Endothelial cell of umbilical vein (primary cell): ENCODE results near the gene BCAS4. TPM values are rescaled to one million over a fixed set of nuclear protein-coding genes. Genes with fewer than 3 reads are reported as not detected.

Source experiments
- BruUV-seq: library from RNA; stranded (reverse); fragments of 400-500 nt; replicated peaks from 2 replicates; lab custom pipeline; 2021; lab: Mats Ljungman, UMichigan
- CTCF ChIA-PET: fragments of 300-600, 350-600 bp; sonication (Branson Sonifier 250); formaldehyde crosslinking; loops from one replicate; lab custom pipeline; 2021; ENCODE audit warnings: antibody characterized with exemption, inconsistent platforms; lab: Charles Lee
- POLR2A ChIA-PET: fragments of 300-600, 350-600 bp; sonication (Branson Sonifier 250); formaldehyde crosslinking; loops from one replicate; lab custom pipeline; 2021; ENCODE audit warnings: antibody characterized with exemption, inconsistent platforms; lab: Charles Lee
- DNase-seq: peaks from one replicate; pipeline ENCODE4 v3.0.0-alpha.2; 2011; ENCODE audit warnings: low read depth, low spot score
- FAIRE-seq: peaks from 2 replicates; lab custom pipeline; 2011; peaks lifted over from hg19 to GRCh38; lab: Jason Lieb, UNC
- H2AFZ ChIP-seq: 2 replicates; pipeline ENCODE4 v1.6.0; 2012; ENCODE audit warnings: low read depth, low read length, control low read depth, inconsistent platforms
- H3K27ac ChIP-seq: 2 replicates; pipeline ENCODE4 v1.5.1; 2011; ENCODE audit warnings: low read depth, mild to moderate bottlenecking, control low read depth, low read length, moderate library complexity; ENCODE audit not compliant: insufficient read depth
- H3K27me3 ChIP-seq, 2 experiments: 2 replicates each; pipeline versions ENCODE4 v1.6.0 to v1.6.1; 2011; ENCODE audit warnings: low read length in 2 of 2, mixed read lengths in 1 of 2; ENCODE audit not compliant: control insufficient read depth in 2 of 2, insufficient read depth in 2 of 2
- H3K36me3 ChIP-seq, 2 experiments: 2 replicates in 1 of 2; 3 replicates in 1 of 2; pipeline ENCODE4 v1.5.1; 2011; ENCODE audit warnings: low read length in 2 of 2, mild to moderate bottlenecking in 1 of 2, moderate library complexity in 1 of 2; ENCODE audit not compliant: control insufficient read depth in 2 of 2, insufficient read depth in 2 of 2; ENCODE audit errors: extremely low read depth in 1 of 2
- H3K4me1 ChIP-seq: 3 replicates; pipeline ENCODE4 v1.5.1; 2011; ENCODE audit warnings: mild to moderate bottlenecking, low read length; ENCODE audit not compliant: control insufficient read depth, insufficient read depth; ENCODE audit errors: extremely low read depth
- H3K4me2 ChIP-seq: 2 replicates; pipeline ENCODE4 v1.6.1; 2011; ENCODE audit warnings: low read length, control low read depth, mixed read lengths; ENCODE audit not compliant: insufficient read depth
- H3K4me3 ChIP-seq, 3 experiments: fragments of 200-600 bp in 1 of 3; sonication (generic), shearing (Covaris generic) in 1 of 3; replicated peaks in 1 of 3; 2 replicates each; pipeline ENCODE4 v1.5.1; 2011 to 2016; ENCODE audit warnings: control low read depth in 3 of 3, low read length in 3 of 3, mild to moderate bottlenecking in 2 of 3, inconsistent platforms in 1 of 3, low read depth in 1 of 3, moderate library complexity in 1 of 3; ENCODE audit not compliant: insufficient read depth in 1 of 3
- H3K79me2 ChIP-seq: 2 replicates; pipeline ENCODE4 v1.6.0; 2012; ENCODE audit warnings: low read length, inconsistent platforms; ENCODE audit not compliant: control insufficient read depth, insufficient read depth
- H3K9ac ChIP-seq: replicated peaks from 2 replicates; pipeline ENCODE3; 2011; ENCODE audit warnings: low read length, control low read depth; ENCODE audit not compliant: insufficient read depth; ENCODE audit errors: extremely low read depth
- H3K9me1 ChIP-seq: replicated peaks from 3 replicates; pipeline ENCODE4 v1.6.0; 2011; ENCODE audit warnings: mild to moderate bottlenecking, low read length; ENCODE audit not compliant: control insufficient read depth, insufficient read depth; ENCODE audit errors: extremely low read depth
- H3K9me3 ChIP-seq: replicated peaks from 2 replicates; pipeline ENCODE4 v1.5.1; 2012; ENCODE audit warnings: low read length, inconsistent platforms; ENCODE audit not compliant: control insufficient read depth, insufficient read depth
- H4K20me1 ChIP-seq: replicated peaks from 2 replicates; pipeline ENCODE3; 2011; ENCODE audit warnings: mild to moderate bottlenecking, low read length; ENCODE audit not compliant: control insufficient read depth, insufficient read depth; ENCODE audit errors: extremely low read depth
- EZH2 ChIP-seq: IDR thresholded peaks from 2 replicates; pipeline ENCODE4 v1.6.1; 2012; ENCODE audit warnings: borderline replicate concordance, low read depth, mild to moderate bottlenecking, moderate library complexity, low read length, inconsistent platforms; ENCODE audit not compliant: severe bottlenecking
- FOS ChIP-seq: IDR thresholded peaks from 2 replicates; pipeline ENCODE4 v1.6.1; 2011; ENCODE audit warnings: mild to moderate bottlenecking, low read length, moderate library complexity, borderline replicate concordance; ENCODE audit not compliant: insufficient read depth
- GATA2 ChIP-seq: IDR thresholded peaks from 2 replicates; pipeline ENCODE4 v1.7.0; 2011; ENCODE audit warnings: low read depth, mild to moderate bottlenecking, moderate library complexity, mixed read lengths, low read length; ENCODE audit not compliant: insufficient read length, insufficient read depth
- JUN ChIP-seq: IDR thresholded peaks from 2 replicates; pipeline ENCODE4 v1.6.1; 2011; ENCODE audit warnings: borderline replicate concordance, low read depth; ENCODE audit not compliant: insufficient read length, insufficient read depth
- MYC ChIP-seq: IDR thresholded peaks from one replicate; pipeline ENCODE4 v1.6.1; 2011; ENCODE audit warnings: mild to moderate bottlenecking, low read depth, low read length
- POLR2A ChIP-seq: IDR thresholded peaks from 2 replicates; pipeline ENCODE4 v1.6.1; 2012; ENCODE audit warnings: low read depth, mild to moderate bottlenecking, control low read depth, low read length
- POLR2AphosphoS5 ChIP-seq: IDR thresholded peaks from 2 replicates; pipeline ENCODE4 v1.6.1; 2012; ENCODE audit warnings: low read depth, mild to moderate bottlenecking, control low read depth, low read length, moderate library complexity; ENCODE audit not compliant: insufficient read depth
- dilution Hi-C: fragments of 300-500 bp; cut with MboI; formaldehyde crosslinking; loops from one replicate; pipeline ENCODE4 v1.15.0; 2019; ENCODE audit warnings: low sequenced_read_pairs; ENCODE audit not compliant: extremely low pct_ligation_motif_present
- intact Hi-C: fragments of 100-400 bp; cut with micrococcal nuclease; formaldehyde crosslinking; loops from one replicate; pipeline ENCODE4 v1.10.0; 2022
- polyA plus RNA-seq, 4 experiments: library from polyadenylated mRNA; depleted of rRNA in 3 of 4; stranded (reverse) in 3 of 4; unstranded in 1 of 4; fragments of >200 nt; gene quantifications; 2 replicates each; pipeline versions ENCODE4 v1.2.1 to v1.2.3, GENCODE V29; 2011 to 2012; ENCODE audit warnings: missing spikeins in 1 of 4
- total RNA-seq: library from RNA; stranded (reverse); gene quantifications from 2 replicates; pipeline ENCODE4 v1.2.3, GENCODE V29; 2021
- TF ChIP-seq, protein P1 (sequence below): IDR thresholded peaks from 2 replicates; pipeline ENCODE4 v1.6.1; 2011; ENCODE audit not compliant: insufficient read depth, insufficient read length
- TF ChIP-seq, protein P2 (sequence below), 2 donors: IDR thresholded peaks; 1 replicate in 1 of 2; 2 replicates in 1 of 2; pipeline ENCODE4 v1.5.1; 2011; ENCODE audit warnings: low read length in 2 of 2, mild to moderate bottlenecking in 2 of 2, moderate library complexity in 2 of 2, control low read depth in 1 of 2, inconsistent platforms in 1 of 2, low read depth in 1 of 2; ENCODE audit not compliant: insufficient read depth in 1 of 2; ENCODE audit errors: extremely low read depth in 1 of 2

BCAS4 gene
- total and polyA plus RNA-seq, 2 donors (not counting 3 experiments of a cell fraction or from before 2014, with no cell fraction given), result 1.0 to 1.5 TPM

DNA sequence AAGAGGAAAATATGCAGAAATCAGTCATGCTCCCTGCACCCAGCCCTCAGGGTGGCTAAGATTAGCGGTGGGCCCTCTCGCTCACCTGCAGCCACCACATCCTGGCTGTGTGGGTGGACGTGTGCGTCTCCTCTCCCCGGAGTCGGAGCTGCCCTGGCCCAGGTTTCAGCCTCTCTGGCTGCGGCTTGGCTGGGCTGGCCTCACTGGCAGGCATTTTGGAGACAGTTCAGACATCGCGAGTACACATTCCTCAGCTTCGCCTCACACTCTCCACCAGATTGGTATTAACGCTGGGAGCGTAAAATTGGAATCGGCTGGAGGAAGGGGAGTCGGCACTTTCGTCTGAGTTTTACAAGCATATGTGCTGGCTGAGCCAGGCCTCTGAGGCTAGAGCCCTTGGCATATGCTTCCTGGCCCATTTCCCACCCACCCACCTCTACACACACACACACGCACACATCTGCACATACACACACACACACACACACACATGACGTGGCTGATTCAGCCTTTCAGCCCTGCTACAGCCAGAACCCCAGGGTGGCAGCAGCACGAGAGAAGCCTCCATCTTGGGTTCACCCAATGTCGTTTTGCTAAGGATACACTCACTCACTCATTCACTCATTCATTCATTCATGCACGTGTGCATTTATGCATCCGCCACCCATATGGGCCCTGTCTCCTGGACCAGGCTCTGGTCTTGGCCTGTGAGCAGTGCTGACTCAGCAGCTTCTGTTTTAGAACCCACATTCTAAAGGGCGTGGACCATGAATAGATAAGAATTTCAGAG, 42.9 kb downstream of the BCAS4 start:
- no peak for DNase-seq
- Histone ChIP-seq H3K27me3 (no peaks in the 10 kb centered on the region), H3K9me3 (no peaks in the 10 kb centered on the region), H3K79me2 (no peaks in the 10 kb centered on the region), H3K4me1 (no peaks in the 10 kb centered on the region), H3K4me3 (no peak overlapping the region), H4K20me1 (no peaks in the 10 kb centered on the region), H3K36me3 (no peaks in the 10 kb centered on the region), H2AFZ (no peak overlapping the region), H3K9ac (no peak overlapping the region), H3K9me1 (no peaks in the 10 kb centered on the region), H3K4me2 (no peak overlapping the region), H3K27ac (no peak overlapping the region)
- no peak for FAIRE-seq
- ChIA-PET CTCF (interaction anchor here (1.2 kb wide), 1 partner anchor 43 kb away, joined by 4 read pairs; the partner anchor contains the start of gene BCAS4), POLR2A (no interaction called here)
- TF ChIP-seq MYC (no peak), POLR2A (no peak), POLR2AphosphoS5 (no peak), JUN (no peak), GATA2 (no peak), FOS (no peak), EZH2 (no peak)
- TF ChIP-seq, protein P1, sequence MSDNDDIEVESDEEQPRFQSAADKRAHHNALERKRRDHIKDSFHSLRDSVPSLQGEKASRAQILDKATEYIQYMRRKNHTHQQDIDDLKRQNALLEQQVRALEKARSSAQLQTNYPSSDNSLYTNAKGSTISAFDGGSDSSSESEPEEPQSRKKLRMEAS, result no peak
- TF ChIP-seq, protein P2, sequence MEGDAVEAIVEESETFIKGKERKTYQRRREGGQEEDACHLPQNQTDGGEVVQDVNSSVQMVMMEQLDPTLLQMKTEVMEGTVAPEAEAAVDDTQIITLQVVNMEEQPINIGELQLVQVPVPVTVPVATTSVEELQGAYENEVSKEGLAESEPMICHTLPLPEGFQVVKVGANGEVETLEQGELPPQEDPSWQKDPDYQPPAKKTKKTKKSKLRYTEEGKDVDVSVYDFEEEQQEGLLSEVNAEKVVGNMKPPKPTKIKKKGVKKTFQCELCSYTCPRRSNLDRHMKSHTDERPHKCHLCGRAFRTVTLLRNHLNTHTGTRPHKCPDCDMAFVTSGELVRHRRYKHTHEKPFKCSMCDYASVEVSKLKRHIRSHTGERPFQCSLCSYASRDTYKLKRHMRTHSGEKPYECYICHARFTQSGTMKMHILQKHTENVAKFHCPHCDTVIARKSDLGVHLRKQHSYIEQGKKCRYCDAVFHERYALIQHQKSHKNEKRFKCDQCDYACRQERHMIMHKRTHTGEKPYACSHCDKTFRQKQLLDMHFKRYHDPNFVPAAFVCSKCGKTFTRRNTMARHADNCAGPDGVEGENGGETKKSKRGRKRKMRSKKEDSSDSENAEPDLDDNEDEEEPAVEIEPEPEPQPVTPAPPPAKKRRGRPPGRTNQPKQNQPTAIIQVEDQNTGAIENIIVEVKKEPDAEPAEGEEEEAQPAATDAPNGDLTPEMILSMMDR (IDR thresholded peaks at IDR 0.05; ENCODE audit: extremely low read depth in 1 of 2, insufficient read depth in 1 of 2, low read depth in 1 of 2, low read length in 2 of 2), result no peak
- dilution Hi-C loops (no loop called here), intact Hi-C loops (no loop called here)
- no TSS peak for BruUV-seq
